GM19467 (cell line): Measurements from ENCODE around the gene ABI2.
"Not testable (repeated sequence)": the region's sequence is repeated elsewhere in the genome, so short reads cannot be mapped to it uniquely, and the experiment has no call there.

ENCODE experiments used
- ATAC-seq: cut with Tn5 transposase; IDR thresholded peaks from one replicate; pipeline ENCODE4 v1.9.1; 2021; ENCODE audit warnings: mild to moderate bottlenecking, moderate library complexity; ENCODE audit not compliant: unreplicated experiment

ABI2 gene

DNA sequence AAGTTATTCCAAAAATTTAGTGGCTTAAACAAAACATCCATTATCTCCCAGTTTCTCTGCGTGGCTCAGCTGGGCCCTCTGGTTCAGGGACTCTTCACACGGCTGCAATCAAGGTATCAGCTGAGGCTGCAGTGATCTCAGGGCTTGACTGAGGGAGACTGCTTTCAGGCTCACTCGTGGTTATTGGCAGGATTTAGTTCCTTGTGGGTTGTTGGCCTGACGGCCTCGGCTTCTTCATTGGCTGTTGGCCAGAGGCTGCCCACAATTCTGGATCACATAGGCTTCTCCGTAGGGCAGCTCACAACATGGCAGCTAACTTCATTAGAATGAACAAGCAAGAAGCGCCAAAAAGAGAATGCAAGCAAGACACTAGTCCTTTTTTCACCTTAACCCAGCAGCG, 90.1 kb downstream of the ABI2 start:
- ATAC-seq: no peak

DNA sequence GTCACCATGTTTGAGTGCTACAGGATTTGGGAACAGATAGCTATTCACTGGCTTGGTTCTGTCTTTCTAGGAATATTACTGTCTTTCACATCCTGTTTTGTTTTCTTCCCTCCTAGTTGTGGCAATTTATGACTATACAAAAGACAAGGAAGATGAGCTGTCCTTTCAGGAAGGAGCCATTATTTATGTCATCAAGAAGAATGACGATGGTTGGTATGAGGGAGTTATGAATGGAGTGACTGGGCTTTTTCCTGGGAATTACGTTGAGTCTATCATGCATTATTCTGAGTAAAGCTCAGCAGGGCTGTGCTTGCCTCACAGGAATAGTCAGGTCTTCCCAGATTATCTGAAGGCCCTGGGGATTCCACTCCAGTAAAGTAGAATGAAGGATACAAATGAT, 98.9 kb downstream of the ABI2 start:
- no peak for ATAC-seq

DNA sequence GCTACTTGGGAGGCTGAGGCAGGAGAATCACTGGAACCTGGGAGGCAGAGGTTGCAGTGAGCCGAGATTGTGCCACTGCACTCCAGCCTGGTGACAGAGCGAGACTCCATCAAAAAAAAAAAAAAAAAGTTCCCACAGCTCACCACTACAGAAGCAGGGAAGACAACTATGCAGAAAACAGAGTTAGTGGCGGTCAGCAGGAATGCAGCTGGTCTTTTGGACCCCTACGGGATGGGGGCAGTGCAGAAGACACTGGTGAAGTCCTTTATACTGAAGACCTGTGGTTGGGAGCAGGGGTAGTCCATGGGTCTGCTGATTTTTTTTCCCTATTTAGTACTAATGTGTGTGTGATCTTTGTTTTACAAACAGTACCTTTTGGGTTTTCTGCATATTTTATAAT, 101.4 kb downstream of the ABI2 start:
- ATAC-seq: not testable (repeated sequence)

- no peak for ATAC-seq
These were observed 103.4 kb downstream of the ABI2 start for GRCh38 chr2:203431391-203432185.

DNA sequence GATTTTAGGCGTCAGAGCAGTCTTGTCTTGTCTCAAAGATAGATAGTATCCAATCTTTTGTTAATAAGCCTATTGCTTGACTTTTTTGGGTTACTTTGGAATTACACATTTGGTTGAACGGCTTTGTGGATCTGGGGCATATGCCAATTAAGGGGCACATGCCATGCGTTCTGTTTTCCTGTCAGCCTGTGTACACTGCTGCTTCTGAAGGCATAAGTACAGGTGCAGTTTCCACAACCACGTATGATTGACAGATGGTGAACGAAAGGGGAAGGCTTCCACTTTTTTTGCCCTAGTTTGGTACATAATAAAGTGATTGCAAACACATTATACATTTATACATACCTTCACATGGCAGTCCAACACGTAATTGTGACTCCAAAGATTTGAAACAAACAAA, 104.6 kb downstream of the ABI2 start:
- no peak for ATAC-seq

GRCh38 chr2:203436496-203436895, 108.3 kb downstream of the ABI2 start:
- ATAC-seq: no peak

DNA sequence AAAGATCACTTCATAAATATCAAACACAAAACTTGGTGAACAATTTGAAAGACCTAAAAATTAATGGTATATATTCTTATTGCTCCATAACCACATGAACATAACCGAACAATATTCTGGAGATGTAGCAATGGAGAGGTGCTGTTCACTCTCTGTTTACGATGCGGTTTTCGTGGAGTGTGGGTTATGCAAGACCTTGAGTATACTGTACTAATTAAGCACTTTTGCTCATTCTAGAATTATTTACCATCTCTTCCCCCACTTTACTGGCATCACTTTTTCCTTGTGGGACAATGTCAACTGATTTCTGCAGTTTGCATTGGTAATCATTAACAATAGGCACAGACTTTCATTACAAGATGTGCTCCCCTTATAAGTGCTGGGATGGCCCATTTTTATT, 109.3 kb downstream of the ABI2 start:
- no peak for ATAC-seq

- no peak for ATAC-seq
These were observed 110.3 kb downstream of the ABI2 start for GRCh38 chr2:203438528-203438927.

DNA sequence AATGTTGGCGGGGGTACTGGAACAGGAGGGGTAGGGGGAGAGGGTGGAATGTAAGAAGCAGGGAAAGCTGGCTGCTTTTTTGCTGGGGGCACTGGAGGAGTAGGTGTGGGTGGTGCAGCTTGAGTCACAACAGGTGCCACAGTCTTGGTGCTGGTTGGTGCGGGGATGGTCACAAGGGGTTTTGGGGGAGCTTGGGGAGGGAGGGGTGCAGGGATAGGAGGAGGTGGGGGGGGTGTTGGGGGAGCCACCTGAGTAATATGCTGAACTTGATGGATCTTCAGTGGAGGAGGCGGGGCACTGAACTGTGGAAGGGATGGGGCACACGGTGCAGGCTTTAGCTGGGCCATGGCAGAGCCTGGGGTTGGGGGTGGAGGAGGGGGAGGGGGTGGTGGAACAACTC, 112.5 kb downstream of the ABI2 start:
- ATAC-seq: no peak

GRCh38 chr2:203441463-203441862, 113.3 kb downstream of the ABI2 start:
- no peak for ATAC-seq

- no peak for ATAC-seq
These were observed 114.3 kb downstream of the ABI2 start for GRCh38 chr2:203442463-203442862.

GRCh38 chr2:203444738-203445137, 116.5 kb downstream of the ABI2 start:
- no peak for ATAC-seq

DNA sequence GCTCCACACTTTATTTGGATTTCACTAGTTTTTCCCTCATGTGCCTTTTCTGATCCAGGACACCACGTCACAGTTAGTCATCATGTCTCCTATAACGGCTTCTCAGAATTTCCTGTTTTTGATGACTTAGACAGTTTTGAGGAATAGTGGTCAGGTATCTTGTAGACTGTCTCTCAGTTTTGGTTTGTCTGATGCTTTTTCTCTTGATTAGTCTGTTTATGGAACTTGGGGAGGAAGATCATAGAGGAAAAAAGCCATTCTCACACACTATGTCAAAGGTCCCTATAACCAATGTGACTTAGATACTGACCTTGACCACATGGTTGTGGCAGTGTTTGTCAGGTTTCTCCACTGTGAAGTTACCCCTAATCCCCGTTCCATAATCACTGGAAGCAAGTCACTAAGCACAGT, 117.9 kb downstream of the ABI2 start:
- no peak for ATAC-seq

DNA sequence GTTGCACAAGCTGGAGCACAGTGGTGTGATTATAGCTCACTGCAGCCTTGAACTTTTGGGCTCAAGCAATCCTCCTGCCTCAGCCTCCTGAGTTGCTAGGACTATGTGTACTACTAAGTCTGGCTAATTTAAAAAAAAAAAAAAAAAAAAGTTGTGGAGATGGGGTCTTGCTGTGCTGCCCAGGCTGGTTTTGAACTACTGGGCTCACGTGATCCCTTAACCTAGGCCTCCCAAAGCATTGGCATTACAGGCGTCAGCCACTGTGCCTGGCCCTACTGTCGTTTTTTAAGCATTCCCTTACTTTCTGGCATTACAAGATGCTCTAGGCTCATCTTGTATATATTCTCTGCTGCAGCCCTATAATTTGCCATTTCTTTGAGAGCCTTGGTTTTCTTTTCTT, 118.6 kb downstream of the ABI2 start:
- no peak for ATAC-seq

DNA sequence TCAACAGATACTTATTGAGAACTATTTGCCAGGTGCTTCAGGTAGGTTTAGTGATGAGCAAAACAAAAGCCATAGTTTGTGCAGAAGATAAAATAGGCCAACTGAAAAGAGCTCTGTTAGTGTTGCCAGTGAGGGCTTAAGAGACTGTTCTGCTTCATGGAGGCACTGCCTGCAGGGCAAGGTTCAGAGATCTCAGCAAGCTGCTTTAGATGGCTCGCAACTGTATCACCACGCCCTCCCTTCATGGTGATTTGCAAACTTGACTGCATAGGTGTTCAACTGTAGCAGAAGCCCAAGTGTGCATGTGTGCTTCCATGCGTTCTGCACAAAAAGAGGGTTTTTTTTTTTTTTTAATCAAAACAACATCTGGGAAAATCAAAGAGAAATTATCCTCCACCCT, 122.4 kb downstream of the ABI2 start:
- no peak for ATAC-seq

DNA sequence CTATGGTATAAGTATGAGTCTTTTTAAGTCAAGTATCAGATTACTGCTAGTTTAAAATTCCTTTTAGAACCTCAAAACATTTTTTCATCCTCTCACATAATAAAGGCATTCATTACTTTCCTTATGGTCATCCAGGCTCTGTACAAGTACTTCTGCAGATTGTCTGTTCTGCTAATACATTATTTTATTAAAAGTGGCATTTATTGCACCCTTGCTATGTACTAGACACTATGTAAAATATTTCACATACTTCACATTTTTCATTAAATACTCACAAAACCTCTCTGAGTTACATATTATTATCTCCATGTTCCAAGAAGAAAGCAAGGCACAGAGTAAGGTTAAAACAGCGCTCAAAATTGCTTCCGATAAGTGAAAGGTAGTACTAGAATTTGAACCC, 122.8 kb downstream of the ABI2 start:
- ATAC-seq: no peak

DNA sequence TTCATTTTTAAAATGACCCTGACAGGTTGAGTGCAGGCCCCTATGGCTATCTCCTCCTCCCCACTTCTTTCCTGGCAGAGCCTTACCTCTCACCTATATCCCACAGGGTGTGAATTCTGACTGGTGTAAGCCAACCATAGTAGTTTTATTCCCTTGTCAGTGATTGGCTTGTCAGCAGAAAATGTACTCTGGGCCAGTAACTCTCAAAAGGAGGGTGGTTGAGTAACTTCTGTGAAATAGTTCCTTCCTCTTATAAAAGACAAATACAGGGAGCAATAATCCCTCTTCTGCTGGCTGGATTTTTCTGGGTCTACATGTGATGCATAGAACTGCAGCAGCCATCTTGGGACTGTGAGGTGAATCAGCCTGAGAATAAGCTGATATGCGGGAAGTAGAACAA, 123.5 kb downstream of the ABI2 start:
- no peak for ATAC-seq

DNA sequence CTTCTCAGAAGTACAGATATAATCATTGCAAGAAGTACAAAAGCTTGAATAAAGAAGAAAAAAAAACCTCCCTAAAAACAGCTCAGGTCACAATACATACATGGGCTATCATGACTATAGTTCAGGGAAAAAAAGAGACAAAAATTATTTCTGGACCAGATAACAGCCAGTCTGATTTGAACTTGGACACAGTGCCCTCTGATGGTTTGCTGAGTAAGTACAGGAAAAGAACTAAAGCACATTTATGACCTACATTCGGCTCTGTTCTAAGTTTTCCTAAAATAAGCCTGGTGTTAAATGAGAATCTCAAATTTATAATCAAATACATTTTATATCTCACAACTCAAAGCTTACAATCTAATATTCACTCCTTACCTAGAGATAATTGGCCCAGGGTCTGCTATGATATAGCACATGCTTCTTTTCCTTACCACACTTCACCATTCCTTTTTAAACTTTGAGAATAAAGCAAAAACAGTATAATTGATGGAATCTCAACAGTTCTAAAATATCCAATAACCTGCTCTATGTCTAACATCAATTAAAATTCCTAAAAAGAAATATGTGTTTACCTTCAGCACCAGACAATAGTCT, 125.8 kb downstream of the ABI2 start:
- no peak for ATAC-seq

DNA sequence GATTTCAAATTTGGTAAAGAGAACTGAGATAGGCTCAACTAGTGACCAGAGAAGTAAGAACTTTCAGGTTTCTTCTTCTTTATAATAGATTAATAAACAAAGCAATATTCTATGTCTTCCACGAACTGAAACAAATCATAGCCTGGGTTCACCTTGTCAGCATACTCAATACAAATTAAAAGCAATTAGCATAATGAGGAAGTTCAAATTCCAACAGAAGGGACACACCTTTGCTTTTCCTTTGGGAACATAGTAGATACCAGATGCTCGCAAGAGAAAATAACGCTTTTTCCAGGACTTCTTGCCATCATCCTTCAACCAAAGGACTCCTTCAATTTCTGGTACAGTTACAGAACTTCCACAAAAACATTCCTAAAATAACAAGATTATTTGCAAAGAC, 127.0 kb downstream of the ABI2 start:
- ATAC-seq: no peak

DNA sequence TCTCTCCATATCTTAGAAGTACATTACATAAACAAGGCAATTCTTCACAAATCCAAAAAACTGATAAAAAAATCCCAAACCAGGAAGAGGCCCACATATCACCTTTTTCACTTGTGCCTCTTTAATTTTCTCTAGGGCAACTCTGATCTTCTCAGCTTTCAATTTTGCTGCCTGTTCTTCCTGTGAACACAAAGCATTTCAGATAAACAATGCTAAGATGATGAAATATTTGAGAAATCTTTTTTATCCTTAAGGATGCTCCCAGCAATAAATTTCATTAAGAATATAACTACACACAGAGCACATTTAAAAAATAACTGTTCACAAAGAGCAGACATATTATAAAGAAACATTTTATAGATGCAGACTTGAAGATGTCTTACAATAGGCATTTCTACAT, 133.6 kb downstream of the ABI2 start:
- no peak for ATAC-seq

DNA sequence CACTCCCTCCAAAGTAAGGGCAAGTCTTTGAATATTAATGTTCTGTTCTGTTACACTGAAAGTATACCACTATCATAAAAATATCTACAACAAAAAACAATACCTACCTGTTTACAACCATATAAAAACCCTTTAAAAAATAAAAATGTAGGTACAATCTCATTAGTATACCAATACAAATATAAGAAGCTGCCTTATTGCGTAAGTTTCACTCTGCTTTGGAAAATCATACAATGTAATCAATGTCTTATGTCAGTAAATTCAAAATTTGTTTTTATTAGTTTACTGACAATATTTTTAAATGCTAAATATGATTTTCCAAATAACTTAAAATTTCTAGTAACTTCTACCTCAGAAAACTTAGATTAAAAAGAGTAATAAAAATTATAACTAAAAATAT, 134.1 kb downstream of the ABI2 start:
- no peak for ATAC-seq

DNA sequence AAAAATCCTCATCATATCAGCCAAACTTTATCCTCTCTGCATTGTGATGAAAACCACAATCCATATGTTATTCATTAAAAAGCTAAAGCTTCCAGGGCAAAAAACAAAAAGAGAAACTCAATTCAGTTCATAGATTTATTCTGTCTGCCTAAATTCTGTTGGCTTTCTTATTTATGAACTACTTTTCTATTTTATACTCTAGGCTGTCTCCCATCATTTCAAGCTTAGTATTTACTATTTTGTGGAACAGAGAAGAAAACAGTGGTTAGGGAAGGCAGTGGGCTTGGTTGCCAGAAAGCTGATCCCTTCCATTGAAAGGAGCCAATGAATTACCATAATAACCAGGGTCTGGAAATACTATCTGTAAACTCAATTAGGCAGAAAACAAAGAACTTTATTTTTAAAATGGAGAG, 135.1 kb downstream of the ABI2 start:
- no peak for ATAC-seq

DNA sequence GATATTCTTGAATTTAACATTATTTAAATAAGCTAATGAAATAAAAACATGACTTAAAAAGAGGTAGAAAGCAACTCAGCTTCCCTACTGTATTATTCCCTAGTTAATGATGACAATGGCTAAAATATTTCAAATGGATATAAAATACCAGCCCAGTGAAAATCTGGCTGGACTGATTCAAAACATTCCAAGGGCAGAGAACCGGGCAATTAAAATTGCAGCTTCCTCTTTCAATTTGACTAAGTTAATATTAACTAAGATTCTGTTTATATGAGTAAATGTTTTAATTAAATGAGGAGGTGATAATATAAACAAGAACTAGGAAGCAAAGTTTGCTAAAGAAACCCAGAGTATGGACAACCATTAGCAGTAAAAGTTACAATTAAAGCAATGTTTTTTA, 141.4 kb downstream of the ABI2 start:
- ATAC-seq: no peak
